Measurements from ENCODE around the gene SCT.
A peak's percentile ranks its signal among the peaks of the same experiment; 100 is the strongest.

Gene SCT, protein sequence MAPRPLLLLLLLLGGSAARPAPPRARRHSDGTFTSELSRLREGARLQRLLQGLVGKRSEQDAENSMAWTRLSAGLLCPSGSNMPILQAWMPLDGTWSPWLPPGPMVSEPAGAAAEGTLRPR

DNA sequence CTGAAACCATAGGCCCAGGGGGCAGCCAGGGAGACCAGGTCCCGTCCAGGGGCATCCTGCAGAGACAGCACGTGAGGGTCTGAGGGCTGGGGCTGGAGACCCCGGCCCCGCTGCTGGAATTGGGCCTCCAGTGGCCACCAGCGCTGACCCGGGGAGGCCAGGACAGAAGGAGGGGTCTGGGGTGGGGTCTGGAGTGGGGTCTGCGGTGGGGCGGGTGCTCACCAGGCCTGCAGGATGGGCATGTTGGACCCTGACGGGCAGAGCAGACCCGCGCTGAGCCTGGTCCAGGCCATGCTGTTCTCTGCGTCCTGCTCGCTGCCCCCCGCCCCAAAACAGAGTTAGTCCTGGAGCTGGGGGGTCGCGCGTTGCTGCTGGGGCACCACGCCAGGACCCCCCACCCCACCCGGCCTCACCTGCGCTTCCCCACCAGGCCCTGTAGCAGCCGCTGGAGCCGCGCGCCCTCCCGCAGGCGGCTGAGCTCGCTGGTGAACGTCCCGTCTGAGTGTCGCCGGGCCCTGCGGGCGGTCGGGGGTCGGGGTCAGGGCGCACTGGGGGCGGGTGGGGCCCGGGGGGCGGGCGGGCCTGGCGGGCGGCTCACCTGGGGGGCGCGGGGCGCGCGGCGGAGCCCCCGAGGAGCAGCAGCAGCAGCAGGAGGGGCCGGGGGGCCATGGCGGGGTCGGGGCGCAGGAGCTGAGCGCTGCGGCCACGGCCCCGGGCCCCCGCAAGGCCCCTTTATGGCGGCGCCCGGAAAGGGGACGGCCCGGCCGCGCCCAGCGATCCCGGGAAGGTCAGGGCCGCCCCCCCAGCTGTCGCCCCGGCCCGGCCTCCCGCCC, at the start of gene SCT:
SCT (minus strand) TSS at position 707 of the 833 bp plus-strand sequence; CDS start at position 669, 38 bp downstream.
- H3K4me3 ChIP-seq (ENCODE audit: low read length): no peak within 1 kb of the TSS
- DNase-seq (ENCODE audit: low read depth): no peak
- TF ChIP-seq, protein P1, sequence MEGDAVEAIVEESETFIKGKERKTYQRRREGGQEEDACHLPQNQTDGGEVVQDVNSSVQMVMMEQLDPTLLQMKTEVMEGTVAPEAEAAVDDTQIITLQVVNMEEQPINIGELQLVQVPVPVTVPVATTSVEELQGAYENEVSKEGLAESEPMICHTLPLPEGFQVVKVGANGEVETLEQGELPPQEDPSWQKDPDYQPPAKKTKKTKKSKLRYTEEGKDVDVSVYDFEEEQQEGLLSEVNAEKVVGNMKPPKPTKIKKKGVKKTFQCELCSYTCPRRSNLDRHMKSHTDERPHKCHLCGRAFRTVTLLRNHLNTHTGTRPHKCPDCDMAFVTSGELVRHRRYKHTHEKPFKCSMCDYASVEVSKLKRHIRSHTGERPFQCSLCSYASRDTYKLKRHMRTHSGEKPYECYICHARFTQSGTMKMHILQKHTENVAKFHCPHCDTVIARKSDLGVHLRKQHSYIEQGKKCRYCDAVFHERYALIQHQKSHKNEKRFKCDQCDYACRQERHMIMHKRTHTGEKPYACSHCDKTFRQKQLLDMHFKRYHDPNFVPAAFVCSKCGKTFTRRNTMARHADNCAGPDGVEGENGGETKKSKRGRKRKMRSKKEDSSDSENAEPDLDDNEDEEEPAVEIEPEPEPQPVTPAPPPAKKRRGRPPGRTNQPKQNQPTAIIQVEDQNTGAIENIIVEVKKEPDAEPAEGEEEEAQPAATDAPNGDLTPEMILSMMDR (IDR thresholded peaks at IDR 0.05; ENCODE audit: insufficient read depth, low read depth, low read length, missing control alignments): no peak

DNA sequence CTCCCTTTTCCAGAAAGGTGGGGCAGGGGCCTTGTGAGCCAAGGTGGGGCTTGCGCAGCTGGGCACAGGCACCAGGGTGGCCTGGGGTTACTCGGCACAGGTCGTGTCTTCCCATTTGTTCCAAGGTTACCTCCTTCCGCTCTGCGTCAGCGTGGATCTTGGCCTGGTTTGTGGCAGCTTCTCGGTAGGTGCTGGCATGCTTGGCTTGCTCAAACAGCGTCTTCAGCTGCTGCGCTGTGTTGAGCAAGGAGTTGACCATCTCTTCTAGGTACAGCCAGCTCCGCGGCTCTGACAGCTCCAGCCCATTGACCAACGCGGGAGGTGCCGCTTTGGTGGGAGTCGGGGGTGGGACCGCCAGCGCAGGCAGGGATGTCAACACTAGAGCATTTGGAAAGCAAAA, 47.4 kb upstream of the SCT start:
- TF ChIP-seq, protein P1 (IDR thresholded peaks at IDR 0.05; ENCODE audit: insufficient read depth, low read depth, low read length, missing control alignments): no peak

DNA sequence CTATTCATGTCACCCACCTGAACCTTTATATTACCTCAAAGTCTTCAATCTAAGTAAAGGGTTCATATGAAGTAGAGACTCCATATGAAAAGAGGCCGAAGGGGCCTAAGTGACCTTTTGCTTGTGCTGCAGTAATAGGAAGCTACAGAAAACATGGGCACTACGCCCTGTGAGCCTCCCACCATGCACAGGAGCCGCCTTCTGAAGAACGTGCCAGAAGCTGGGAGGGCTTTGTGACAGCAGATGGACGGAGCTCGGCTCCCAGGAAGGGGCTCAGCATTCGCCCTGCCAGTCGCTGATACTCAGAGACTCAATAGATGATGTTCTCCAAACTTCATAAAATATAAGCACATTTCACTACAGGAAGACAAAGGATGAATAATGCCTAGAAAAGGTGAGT, 46.9 kb upstream of the SCT start:
- TF ChIP-seq, protein P1 (IDR thresholded peaks at IDR 0.05; ENCODE audit: insufficient read depth, low read depth, low read length, missing control alignments): no peak
- H3K4me3 ChIP-seq (ENCODE audit: low read length): no peak overlapping the region
- DNase-seq (ENCODE audit: low read depth): no peak

More for the DNA sequence above, 47.4 kb upstream of the SCT start:
- DNase-seq (ENCODE audit: low read depth): no peak
- H3K4me3 ChIP-seq (ENCODE audit: low read length): no peak overlapping the region

DNA sequence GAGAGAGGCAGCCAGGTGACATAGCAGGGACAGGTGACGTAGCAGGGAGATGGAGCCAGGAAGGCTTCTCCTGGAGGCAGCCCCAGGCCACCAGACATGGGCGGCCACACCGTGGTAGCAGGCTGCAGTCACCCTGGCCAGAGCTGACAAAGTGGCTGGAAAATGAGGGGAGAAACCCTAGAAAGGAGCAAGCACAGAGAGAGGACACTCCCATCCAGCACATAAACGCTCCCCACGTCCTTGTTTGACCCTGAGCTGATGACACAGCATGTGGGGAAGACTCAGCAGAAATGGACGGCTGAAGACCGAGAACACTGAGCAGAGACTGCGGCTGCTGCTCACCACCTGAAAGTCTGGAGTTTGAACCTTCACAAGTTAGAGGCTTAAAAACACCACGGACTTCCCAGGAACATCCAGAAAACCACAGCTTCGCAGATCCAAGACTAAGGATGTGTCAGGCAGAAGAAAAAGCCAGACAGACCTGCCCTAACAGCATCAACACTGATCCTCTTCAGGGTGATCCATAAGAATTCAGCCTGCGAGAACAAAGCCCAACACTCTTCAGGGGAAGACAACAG, 38.8 kb upstream of the SCT start:
- H3K4me3 ChIP-seq (ENCODE audit: low read length): no peak overlapping the region
- DNase-seq (ENCODE audit: low read depth): no peak
- TF ChIP-seq, protein P1 (IDR thresholded peaks at IDR 0.05; ENCODE audit: insufficient read depth, low read depth, low read length, missing control alignments): no peak

DNA sequence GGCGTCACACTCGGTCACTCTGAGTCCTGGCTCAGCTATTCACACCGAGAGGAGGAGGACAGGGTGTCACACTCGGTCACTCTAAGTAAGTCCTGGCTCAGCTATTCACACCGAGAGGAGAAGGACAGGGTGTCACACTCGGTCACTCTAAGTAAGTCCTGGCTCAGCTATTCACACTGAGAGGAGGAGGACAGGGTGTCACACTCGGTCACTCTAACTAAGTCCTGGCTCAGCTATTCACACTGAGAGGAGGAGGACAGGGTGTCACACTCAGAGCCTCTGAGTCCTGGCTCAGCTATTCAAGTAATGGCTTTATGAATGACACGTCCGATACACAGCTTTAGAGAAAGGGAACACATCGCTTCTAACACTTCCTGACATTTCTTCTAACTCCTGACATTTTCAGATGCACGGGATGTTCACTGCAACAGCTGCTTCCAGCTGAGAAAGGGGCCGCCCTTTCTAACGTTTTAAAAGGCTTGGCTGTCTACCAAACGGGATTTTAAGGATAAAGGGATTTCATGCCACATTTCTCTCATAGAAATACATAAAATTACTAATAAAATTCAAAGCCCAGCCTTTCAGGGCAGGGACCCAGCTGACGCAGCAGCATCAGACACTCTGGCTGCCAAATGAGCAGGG, 38.2 kb upstream of the SCT start:
- TF ChIP-seq, protein P1 (IDR thresholded peaks at IDR 0.05; ENCODE audit: insufficient read depth, low read depth, low read length, missing control alignments): no peak
- no peak overlapping the region for H3K4me3 ChIP-seq (ENCODE audit: low read length)
- DNase-seq (ENCODE audit: low read depth): no peak

DNA sequence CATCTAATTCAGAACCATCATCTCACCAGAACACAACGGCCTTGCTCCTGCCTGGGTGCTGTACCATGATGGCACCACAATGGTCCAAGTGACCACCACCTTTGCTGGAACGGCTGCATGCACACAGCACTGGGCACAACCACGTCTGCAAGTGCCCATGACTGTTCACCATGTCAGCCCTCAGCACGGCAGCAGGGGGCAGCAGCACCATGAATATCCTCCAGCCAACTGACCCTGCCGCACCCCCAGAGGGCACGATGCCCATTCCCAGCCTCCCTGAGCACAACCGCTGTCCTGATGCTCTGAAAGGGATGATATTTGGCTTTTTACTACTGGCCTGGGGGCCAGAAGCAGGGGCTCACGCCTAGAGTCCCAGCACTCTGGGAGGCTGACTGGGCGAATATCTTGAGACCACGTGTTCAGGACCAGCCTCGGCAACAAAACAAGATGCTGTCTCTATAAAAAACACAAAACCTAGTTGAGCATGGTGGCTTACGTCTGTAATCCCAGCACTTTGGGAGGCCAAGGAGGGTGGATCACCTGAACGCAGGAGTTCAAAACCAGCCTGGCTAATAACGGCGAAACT, 35.8 kb upstream of the SCT start:
- TF ChIP-seq, protein P1 (IDR thresholded peaks at IDR 0.05; ENCODE audit: insufficient read depth, low read depth, low read length, missing control alignments): peak; percentile 61
- DNase-seq (ENCODE audit: low read depth): peak; percentile 59
- no peak overlapping the region for H3K4me3 ChIP-seq (ENCODE audit: low read length)

All from epithelial cell of esophagus (primary cell).